Measurements from ENCODE around the gene NRCAM.

DNA sequence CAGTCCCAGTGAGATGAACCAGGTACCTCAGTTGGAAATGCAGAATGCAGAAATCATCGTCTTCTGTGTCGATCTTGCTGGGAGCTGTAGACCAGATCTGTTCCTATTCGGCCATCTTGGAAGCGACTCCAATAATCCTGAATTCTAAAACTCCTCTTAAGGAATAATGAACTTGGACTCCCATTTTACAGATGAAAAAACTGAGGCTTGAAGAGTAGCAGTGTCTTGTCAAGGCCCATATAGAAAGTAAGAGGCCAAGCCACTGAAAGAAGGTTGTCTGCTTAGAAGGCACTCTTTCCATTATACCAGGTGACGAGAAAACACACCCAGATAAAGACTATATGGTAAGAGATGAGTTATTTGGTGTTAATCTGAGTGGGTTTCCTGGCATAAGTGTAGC is 177.5 kb downstream of the NRCAM start:
- TF ChIP-seq, protein P1, sequence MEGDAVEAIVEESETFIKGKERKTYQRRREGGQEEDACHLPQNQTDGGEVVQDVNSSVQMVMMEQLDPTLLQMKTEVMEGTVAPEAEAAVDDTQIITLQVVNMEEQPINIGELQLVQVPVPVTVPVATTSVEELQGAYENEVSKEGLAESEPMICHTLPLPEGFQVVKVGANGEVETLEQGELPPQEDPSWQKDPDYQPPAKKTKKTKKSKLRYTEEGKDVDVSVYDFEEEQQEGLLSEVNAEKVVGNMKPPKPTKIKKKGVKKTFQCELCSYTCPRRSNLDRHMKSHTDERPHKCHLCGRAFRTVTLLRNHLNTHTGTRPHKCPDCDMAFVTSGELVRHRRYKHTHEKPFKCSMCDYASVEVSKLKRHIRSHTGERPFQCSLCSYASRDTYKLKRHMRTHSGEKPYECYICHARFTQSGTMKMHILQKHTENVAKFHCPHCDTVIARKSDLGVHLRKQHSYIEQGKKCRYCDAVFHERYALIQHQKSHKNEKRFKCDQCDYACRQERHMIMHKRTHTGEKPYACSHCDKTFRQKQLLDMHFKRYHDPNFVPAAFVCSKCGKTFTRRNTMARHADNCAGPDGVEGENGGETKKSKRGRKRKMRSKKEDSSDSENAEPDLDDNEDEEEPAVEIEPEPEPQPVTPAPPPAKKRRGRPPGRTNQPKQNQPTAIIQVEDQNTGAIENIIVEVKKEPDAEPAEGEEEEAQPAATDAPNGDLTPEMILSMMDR (optimal IDR thresholded peaks at IDR 0.05 in 1 of 3, IDR thresholded peaks at IDR 0.05 in 1 of 3, conservative IDR thresholded peaks at IDR 0.05 in 1 of 3; ENCODE audit: extremely low read depth in 1 of 3, insufficient read depth in 2 of 3, low read length in 3 of 3): no peak
- TF ChIP-seq EZH2 (IDR thresholded peaks at IDR 0.05; ENCODE audit: low read length): no peak

All from keratinocyte (primary cell).